Body of pancreas (tissue), 4 donors: Measurements from ENCODE around the gene PTPN14. TPM values are rescaled to one million over a fixed set of nuclear protein-coding genes. Genes with fewer than 3 reads are reported as not detected.

ENCODE experiments used
- ATAC-seq: fragments of 150-250 bp; one replicate; pipeline ENCODE4 v1.9.1; 2016
- DNase-seq, 4 donors: peaks; one replicate each; pipeline ENCODE4 v3.0.0-alpha.2; 2019
- H3K27ac ChIP-seq, 4 donors: fragments of 200-600 bp; sonication (generic); 1 replicate in 3 of 4; 2 replicates in 1 of 4; pipeline versions ENCODE4 v1.5.1 to v1.6.1; 2016 to 2019; ENCODE audit warnings: mild to moderate bottlenecking in 1 of 4, mixed read lengths in 1 of 4, moderate library complexity in 1 of 4
- H3K27me3 ChIP-seq, 2 donors: fragments of 200-600 bp; sonication (generic); one replicate each; pipeline ENCODE4 v1.6.0; 2016; ENCODE audit warnings: mild to moderate bottlenecking in 1 of 2
- H3K36me3 ChIP-seq, 2 donors: fragments of 200-600 bp; sonication (generic); replicated peaks in 1 of 2; 2 replicates each; pipeline ENCODE4 v1.5.1; 2016; ENCODE audit warnings: low read depth in 2 of 2; ENCODE audit not compliant: insufficient read depth in 1 of 2
- H3K4me1 ChIP-seq: fragments of 200-600 bp; sonication (generic); one replicate; pipeline ENCODE4 v1.6.0; 2016
- H3K4me3 ChIP-seq, 2 donors: fragments of 200-600 bp; sonication (generic); 1 replicate in 1 of 2; 2 replicates in 1 of 2; pipeline ENCODE4 v1.5.1; 2016 to 2019
- H3K9me3 ChIP-seq, 3 donors: fragments of 200-600 bp; sonication (generic); 1 replicate in 2 of 3; 2 replicates in 1 of 3; pipeline ENCODE4 v1.5.1; 2016
- POLR2A ChIP-seq, 3 donors: fragments of 450-650 bp; IDR thresholded peaks; one replicate each; pipeline ENCODE4 v1.6.1; 2016; ENCODE audit warnings: antibody characterized with exemption in 3 of 3, mild to moderate bottlenecking in 2 of 3
- WGBS, 2 donors: methylation state at CpG; one replicate each; pipeline ENCODE4 v1.1.5; 2017; 5-methylcytosine and 5-hydroxymethylcytosine counted together
- intact Hi-C: fragments of 100-400 bp; cut with DNase I; formaldehyde crosslinking; loops from one replicate; pipeline ENCODE4 v1.15.1; 2023
- total RNA-seq, 2 donors: library from RNA; depleted of rRNA; stranded (reverse); fragments of >200 nt; gene quantifications; one replicate each; pipeline ENCODE4 v1.1.0, GENCODE V29; 2016
- TF ChIP-seq, protein P1 (sequence below), 7 experiments: fragments of 450-650 bp in 4 of 7; fragments of 200-600 bp in 3 of 7; sonication (generic) in 3 of 7; IDR thresholded peaks; one replicate each; pipeline ENCODE4 v1.5.1; 2016 to 2019; ENCODE audit warnings: antibody characterized with exemption in 7 of 7

The PTPN14 gene
- total RNA-seq, 2 donors from 2014 or later: 10.5 to 18.7 TPM

DNA sequence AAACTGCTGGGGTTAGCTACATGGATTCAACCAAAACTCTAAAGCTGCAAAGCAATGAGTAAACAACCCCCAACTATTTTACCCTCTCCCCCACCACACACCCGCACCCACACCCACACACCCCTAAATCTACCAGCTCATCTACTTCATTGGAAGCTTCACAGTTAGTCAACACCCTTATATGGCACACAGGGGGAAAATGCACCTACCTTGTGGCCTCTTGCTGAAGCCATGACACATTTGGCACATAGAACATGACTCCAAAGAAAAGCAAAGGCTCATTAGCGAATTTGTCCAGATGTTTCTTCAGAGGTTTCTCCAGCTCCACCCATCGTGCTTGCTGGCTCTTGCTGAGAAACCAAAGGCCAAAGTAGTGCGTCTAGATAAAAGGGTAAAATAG is 99.8 kb downstream of the PTPN14 start:
- ATAC-seq: no peak
- no peak overlapping the region for H3K27ac ChIP-seq
- WGBS, 2 donors: 90 to 92% methylated on average over 4 of the region's 4 CpGs
- no peaks in the 10 kb centered on the region for H3K36me3 ChIP-seq
- TF ChIP-seq, protein P1, sequence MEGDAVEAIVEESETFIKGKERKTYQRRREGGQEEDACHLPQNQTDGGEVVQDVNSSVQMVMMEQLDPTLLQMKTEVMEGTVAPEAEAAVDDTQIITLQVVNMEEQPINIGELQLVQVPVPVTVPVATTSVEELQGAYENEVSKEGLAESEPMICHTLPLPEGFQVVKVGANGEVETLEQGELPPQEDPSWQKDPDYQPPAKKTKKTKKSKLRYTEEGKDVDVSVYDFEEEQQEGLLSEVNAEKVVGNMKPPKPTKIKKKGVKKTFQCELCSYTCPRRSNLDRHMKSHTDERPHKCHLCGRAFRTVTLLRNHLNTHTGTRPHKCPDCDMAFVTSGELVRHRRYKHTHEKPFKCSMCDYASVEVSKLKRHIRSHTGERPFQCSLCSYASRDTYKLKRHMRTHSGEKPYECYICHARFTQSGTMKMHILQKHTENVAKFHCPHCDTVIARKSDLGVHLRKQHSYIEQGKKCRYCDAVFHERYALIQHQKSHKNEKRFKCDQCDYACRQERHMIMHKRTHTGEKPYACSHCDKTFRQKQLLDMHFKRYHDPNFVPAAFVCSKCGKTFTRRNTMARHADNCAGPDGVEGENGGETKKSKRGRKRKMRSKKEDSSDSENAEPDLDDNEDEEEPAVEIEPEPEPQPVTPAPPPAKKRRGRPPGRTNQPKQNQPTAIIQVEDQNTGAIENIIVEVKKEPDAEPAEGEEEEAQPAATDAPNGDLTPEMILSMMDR (IDR thresholded peaks at IDR 0.05): no peak
- no peak for TF ChIP-seq POLR2A (IDR thresholded peaks at IDR 0.05)
- no peaks in the 10 kb centered on the region for H3K9me3 ChIP-seq
- no peak overlapping the region for H3K4me3 ChIP-seq
- DNase-seq: no peak
- no peaks in the 10 kb centered on the region for H3K27me3 ChIP-seq
- H3K4me1 ChIP-seq: peaks cover 15% of the 10 kb centered on the region
- intact Hi-C loops: no loop called here

DNA sequence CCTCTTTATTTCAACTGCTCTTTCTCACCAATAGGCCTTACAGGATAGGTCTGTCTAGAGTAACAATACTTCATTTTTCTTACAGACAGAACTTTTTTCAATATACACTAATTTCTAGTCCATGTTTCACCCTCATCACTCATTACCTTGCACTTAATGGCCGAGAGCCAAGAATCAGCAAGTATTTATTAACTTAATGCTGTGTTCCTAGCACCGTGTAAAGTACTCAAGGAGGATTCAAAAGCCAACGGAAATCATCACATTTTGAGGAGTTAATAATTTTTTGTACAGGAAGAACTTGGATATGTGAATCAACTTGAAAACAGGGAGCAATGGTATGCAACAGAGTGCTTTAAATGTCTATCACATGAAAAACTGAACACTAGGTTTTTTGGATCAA is 102.0 kb downstream of the PTPN14 start:
- H3K27ac ChIP-seq: no peak overlapping the region
- intact Hi-C loops: no loop called here
- H3K27me3 ChIP-seq: no peaks in the 10 kb centered on the region
- peaks cover 5% of the 10 kb centered on the region for H3K4me1 ChIP-seq
- H3K36me3 ChIP-seq: no peaks in the 10 kb centered on the region
- WGBS, 2 donors: 52 to 82% methylated on average over 3 of the region's 3 CpGs
- ATAC-seq (no peak), DNase-seq (no peak)
- TF ChIP-seq POLR2A (IDR thresholded peaks at IDR 0.05): no peak
- TF ChIP-seq, protein P1 (IDR thresholded peaks at IDR 0.05): no peak
- H3K9me3 ChIP-seq: no peaks in the 10 kb centered on the region
- H3K4me3 ChIP-seq: no peak overlapping the region

DNA sequence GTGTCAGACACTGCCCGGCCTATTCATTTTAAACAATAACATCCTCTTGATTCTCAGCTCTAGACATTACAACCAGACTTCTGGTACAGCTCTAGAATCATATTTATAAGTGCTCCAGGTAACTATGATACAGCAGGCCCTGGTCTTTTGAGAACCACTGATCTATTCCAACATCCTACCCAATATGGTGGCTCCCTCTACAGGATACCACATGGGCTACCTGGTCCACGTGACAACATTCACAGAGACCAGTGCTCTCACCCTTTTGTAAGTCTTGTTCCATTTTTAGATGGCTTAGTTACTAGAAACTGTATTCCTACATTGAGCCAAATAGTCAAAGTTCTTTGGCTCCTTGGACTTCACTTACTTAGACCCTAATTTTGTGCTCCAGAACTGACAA is 102.9 kb downstream of the PTPN14 start:
- no peaks in the 10 kb centered on the region for H3K27me3 ChIP-seq
- H3K4me1 ChIP-seq: peaks cover 3% of the 10 kb centered on the region
- WGBS, 2 donors: 98 to 100% methylated on average over 2 of the region's 2 CpGs
- H3K9me3 ChIP-seq: no peaks in the 10 kb centered on the region
- TF ChIP-seq, protein P1 (IDR thresholded peaks at IDR 0.05): no peak
- no peak for TF ChIP-seq POLR2A (IDR thresholded peaks at IDR 0.05)
- intact Hi-C loops: no loop called here
- DNase-seq: no peak
- no peaks in the 10 kb centered on the region for H3K36me3 ChIP-seq
- H3K27ac ChIP-seq: no peak overlapping the region
- no peak for ATAC-seq
- no peak overlapping the region for H3K4me3 ChIP-seq

DNA sequence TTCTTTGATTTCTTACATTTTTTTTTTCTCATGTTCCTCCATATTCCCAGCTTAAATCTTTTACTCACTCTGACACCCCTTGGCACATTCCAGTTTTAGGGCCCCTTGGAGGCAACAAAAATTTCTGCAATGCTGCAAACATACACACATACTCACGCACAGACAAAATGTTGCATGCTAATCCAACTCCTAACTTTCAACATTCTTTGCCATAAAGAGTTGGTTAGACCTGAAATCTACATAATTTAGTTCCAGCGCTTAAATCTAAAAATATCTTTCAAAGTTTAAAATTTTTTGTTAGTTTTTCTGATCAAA is 103.9 kb downstream of the PTPN14 start:
- no peaks in the 10 kb centered on the region for H3K36me3 ChIP-seq
- no peaks in the 10 kb centered on the region for H3K27me3 ChIP-seq
- no peaks in the 10 kb centered on the region for H3K9me3 ChIP-seq
- WGBS, 2 donors: 82 to 85% methylated on average over 2 of the region's 2 CpGs
- no peak for DNase-seq
- peak overlapping the region in 3 of 4 donors; percentile 61 to 78 (median 68) for H3K27ac ChIP-seq
- no peak for ATAC-seq
- H3K4me3 ChIP-seq: no peak overlapping the region
- intact Hi-C loops: no loop called here
- TF ChIP-seq, protein P1 (IDR thresholded peaks at IDR 0.05): no peak
- TF ChIP-seq POLR2A (IDR thresholded peaks at IDR 0.05): no peak
- H3K4me1 ChIP-seq: peaks cover 3% of the 10 kb centered on the region

DNA sequence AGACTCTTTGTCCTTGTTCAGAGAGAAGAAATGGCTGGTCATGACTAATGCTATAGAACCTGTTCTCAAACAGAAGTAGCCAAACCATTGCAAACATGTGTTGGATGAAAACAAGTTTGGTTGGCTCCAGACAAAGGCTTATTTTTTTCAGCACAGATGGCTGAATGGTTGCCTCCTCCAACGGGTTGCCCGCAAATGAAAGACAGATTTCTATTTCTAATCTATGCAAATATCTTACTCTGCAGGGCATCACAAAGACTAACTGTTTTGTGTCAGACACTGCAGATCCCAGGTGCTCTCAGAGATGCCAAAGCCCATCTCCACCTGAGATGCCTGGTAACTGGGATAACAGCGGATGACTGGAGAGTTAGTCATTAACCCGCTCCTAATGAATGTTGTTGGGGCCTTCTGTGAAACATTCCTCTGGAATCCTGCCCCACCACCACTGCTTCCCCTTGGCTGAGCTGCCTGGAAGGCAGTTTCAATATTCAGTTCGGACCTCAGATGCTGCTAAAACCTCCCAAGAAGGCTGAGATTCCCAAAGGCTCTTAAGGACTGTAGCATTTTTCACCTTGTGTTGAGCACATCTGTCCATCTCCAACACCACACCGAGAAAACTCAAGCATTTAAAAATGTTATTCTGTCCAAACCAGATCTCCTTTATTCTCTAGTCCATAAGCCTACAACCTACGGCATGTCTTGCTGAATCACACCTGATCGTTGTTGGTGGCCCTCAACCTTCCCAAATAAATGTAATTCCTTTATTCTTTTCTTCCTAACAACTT is 104.4 kb downstream of the PTPN14 start:
- Histone ChIP-seq H3K27me3 (no peaks in the 10 kb centered on the region), H3K9me3 (no peaks in the 10 kb centered on the region), H3K4me3 (no peak overlapping the region), H3K4me1 (peaks cover 3% of the 10 kb centered on the region), H3K27ac (peak overlapping the region; percentile 40 to 78 (median 64)), H3K36me3 (no peaks in the 10 kb centered on the region)
- 57 to 77% methylated on average over 8 of the region's 8 CpGs for WGBS, 2 donors
- peak; percentile 32 to 69 (median 58) for DNase-seq
- TF ChIP-seq, protein P1 (IDR thresholded peaks at IDR 0.05): no peak
- TF ChIP-seq POLR2A (IDR thresholded peaks at IDR 0.05): peak in 1 of 3 donors; percentile 23
- intact Hi-C loops: no loop called here
- ATAC-seq: peak; percentile 86
